Neural cell (in vitro differentiated cells): ENCODE data around the gene EXOC1L.

Experiments
- MXI1 ChIP-seq: fragments of 450-650 bp; conservative IDR thresholded peaks from 2 replicates; pipeline ENCODE4 v1.6.1; 2014; ENCODE audit warnings: antibody characterized with exemption, mild to moderate bottlenecking; ENCODE audit not compliant: poor library complexity, severe bottlenecking
- POLR2AphosphoS5 ChIP-seq: IDR thresholded peaks from 2 replicates; pipeline ENCODE4 v1.6.1; 2012
- TAF1 ChIP-seq: IDR thresholded peaks from 2 replicates; pipeline ENCODE4 v1.6.1; 2012; ENCODE audit warnings: low read depth

DNA sequence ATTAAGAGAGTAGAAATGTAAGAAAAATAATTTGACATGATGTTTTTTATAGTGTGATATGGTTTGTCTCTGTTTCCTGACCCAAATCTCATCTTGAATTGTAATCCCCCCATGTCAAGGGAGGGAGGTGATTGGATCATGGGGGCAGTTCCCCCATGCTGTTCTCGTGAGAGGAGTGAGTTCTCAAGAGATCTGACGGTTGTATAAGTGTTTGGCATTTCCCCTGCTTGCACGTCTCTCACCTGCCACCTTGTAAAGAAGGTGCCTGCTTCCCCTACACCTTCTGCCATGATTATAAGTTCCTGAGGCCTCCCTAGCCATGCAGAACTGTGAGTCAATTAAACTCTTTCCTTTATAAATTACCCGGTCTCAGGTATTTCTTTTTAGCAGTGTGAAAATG lies 34.8 kb upstream of the EXOC1L start:
- TF ChIP-seq TAF1 (no peak), POLR2AphosphoS5 (no peak), MXI1 (no peak)
